Left forelimb (tissue), 1 donor: ENCODE data around the gene TXNDC15.
"Not testable (repeated sequence)": the region's sequence is repeated elsewhere in the genome, so short reads cannot be mapped to it uniquely, and the experiment has no call there.

Experiments
- DNase-seq: peaks from one replicate; pipeline ENCODE4 v3.0.0-alpha.2; 2018; ENCODE audit warnings: low spot score

The TXNDC15 gene

GRCh38 chr5:134878403-134878802, 4.2 kb downstream of the TXNDC15 start:
- no peak for DNase-seq

DNA sequence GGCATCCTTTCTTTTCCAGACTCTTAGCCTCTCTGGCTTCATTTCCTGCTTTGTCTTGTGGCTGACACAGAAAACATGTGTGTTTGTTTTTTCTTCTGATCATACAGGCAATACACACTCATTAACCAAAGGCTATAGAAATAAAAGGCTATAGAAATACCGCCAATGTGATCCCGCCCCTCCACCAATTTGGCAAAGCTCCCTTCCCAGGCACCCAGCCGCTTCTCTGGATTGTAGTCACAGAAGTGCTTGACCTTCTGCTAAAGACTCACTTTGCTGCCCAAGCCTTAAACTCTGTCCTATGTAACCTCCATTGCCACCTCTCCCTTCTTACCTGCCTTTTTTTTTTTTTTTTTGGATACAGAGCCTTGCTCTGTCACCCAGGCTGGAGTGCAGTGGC, 5.3 kb downstream of the TXNDC15 start:
- DNase-seq, result no peak

DNA sequence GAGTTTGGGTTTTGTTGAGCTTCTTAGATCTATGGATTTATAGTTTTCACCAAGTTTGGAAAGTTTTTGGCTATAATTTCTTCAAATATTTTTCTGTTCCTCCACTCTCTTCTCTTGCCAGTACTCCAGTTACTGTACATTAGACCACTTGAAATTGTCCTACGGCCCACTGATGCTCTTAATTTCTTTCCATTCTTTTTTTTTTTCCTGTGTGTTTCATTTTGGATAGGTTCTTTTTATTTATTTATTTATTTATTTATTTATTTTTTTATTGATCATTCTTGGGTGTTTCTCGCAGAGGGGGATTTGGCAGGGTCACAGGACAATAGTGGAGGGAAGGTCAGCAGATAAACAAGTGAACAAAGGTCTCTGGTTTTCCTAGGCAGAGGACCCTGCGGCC, 6.8 kb downstream of the TXNDC15 start:
- not testable (repeated sequence) for DNase-seq

- DNase-seq, result not testable (repeated sequence)
Measured at GRCh38 chr5:134881711-134882110, 7.5 kb downstream of the TXNDC15 start.

GRCh38 chr5:134887593-134888159, 13.5 kb downstream of the TXNDC15 start:
- DNase-seq, result no peak

- no peak for DNase-seq
Measured at GRCh38 chr5:134889335-134889734, 15.2 kb downstream of the TXNDC15 start.

- DNase-seq, result no peak
Measured at GRCh38 chr5:134891473-134891872, 17.3 kb downstream of the TXNDC15 start.

DNA sequence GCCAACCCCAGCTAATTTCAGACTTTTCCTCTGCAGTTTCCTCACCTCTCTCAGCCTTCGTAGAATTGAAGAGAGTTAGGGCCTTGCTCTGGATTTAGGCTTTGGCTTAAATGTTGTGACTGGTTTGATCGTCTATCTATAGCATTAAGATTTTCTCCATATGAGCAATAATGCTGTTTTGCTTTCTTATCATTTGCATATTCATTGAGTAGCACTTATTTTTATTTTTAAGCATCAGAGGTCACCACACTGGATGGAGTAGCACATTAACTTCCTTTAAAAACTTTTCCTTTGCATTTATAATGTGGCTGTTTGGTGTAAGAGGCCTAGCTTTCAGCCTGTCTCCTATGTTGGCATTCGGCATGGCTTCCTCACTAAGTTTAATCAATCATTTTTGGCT, 18.1 kb downstream of the TXNDC15 start:
- DNase-seq, result no peak

DNA sequence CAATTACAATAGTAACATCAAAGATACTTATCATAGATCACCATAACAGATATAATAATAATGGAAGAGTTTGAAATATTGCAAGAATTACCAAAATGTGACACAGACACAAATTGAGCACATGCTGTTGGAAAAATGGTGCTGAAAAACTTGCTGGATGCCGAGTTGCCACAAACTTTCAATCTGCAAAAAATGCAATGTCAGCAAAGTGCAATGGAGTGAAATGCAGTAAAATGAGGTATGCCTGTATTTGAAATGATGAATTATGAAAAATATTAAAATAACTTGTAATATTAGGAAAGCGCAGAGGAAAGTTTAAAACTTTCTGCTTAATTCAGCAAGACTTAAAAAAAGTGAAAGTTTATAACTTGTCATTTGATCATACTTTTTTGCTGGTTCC, 18.8 kb downstream of the TXNDC15 start:
- no peak for DNase-seq

- no peak for DNase-seq
Measured at GRCh38 chr5:134893748-134894505, 19.8 kb downstream of the TXNDC15 start.

GRCh38 chr5:134902071-134902801, 28.1 kb downstream of the TXNDC15 start:
- no peak for DNase-seq

- peak; percentile 92 for DNase-seq
Measured at GRCh38 chr5:134904610-134905245, 30.6 kb downstream of the TXNDC15 start, which contains the start of gene PCBD2. Gene PCBD2 (plus strand): TSS chr5:134905131. CDS start chr5:134905140, 9 bp downstream.

DNA sequence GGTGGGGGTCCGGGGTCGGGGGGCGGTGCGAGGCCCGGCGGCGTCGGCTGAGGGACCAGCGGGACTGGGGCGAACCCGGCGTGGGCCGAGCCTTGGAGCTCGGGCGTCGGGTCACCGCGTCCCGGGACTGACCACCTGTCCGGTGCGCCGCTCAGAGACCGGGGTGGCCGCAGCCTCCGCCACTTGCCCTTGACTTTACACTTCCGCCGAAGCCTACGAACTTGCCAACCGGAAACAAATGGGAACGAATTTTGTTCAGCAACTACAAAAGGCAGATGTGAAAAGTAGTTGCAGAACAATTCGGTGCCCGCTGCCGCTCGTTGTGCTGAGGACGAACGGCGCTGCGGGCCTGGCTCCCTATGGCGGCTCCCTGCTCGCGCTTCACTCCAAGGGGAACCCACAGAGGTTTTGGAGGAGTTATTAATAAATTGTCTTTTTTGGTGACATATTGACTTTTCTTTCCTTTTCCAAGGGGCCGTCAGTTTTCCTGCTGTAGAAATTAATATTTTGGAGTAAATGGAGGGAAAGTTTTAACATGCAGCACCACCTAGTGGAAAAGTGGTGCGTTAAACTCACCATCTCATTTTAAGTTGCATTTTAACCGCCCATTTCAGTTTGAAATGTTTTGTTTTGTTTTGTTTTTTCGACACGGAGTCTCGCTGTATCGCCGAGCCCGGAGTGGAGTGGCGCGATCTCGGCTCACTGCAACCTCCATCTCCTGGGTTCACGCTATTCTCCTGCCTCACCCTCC, 31.2 kb downstream of the TXNDC15 start:
- DNase-seq, result peak; percentile 90

GRCh38 chr5:134906811-134907210, 32.6 kb downstream of the TXNDC15 start:
- no peak for DNase-seq

DNA sequence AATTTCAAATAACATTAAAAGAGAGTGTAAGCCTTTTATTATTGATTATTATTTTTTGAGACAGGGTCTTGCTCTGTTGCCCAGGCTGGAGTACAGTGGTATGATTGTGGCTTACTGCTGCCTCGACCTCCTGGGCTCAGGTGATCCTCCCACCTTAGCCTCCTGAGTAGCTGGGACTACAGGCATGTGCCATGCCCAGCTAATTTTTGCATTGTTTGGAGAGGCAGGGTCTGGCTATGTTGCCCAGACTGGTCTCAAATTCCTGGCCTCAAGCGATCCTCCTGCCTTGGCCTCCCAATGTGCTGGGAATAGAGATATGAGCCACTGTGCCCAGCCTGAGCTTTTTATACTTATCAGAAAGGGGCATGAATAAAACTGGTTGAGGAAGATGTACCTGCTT, 36.6 kb downstream of the TXNDC15 start:
- not testable (repeated sequence) for DNase-seq

- DNase-seq, result no peak
Measured at GRCh38 chr5:134911285-134912206, 37.4 kb downstream of the TXNDC15 start.

DNA sequence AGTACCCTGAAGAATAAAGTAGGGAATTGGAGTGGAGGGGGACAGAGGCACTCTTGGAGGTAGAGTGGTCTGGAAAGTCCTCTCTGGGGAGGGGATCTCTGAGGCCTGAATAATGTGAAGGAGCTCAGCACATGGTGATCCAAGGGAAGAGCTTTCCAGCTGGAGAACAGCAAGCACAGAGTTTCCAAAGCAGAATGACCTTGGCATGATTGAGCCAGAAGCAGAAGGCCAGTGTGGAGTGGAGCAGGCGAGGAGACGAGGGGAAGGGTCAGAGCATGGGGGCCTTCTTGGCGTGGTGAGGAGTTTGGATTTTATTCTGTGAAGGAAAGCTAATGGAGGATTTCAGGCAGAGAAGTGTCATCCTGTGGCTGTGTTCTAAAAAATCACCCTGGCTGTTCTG, 39.1 kb downstream of the TXNDC15 start:
- DNase-seq, result no peak

DNA sequence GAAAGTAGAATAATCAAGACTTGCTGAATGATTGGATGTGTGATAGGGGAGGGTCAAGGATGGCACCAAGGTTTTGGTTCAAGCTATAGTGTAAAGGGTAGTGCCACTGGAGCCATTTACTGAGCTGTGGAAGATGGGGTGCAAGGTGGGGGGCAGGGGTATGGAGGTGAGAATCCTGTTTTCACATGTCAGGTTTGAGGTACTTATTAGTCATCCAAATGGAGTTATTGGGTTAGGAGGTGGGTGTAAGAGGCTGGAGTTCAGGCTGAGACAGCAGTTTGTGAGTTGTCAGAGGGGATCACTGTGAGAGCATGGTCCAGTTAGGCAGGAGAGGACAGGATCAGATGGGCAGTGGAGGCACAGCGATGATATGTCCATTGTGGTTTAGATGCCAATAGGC, 39.6 kb downstream of the TXNDC15 start:
- no peak for DNase-seq

GRCh38 chr5:134917070-134917815, 43.1 kb downstream of the TXNDC15 start:
- no peak for DNase-seq

DNA sequence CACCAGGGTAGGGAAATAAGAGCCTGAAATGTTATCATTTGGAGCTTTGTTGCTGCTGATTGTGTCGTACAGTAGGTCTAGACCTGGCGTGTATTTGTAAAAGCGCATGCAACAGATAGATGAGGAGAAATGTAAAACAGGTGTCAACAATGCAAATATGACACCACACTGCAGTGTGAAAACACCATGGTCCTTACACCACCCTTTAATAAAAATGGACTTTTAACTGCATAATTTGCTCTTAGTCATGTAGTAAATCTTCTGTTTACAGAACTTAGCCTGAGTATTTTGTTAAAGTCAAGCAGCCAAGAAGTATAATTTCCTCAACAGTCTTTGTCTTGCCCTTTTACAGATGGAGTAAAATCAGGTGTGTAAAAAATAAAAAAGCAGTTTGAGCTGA, 44.7 kb downstream of the TXNDC15 start:
- DNase-seq, result no peak
